OCI-LY7 (cell line): Measurements from ENCODE around the gene MEF2C.

Experiments used
- EZH2phosphoT487 ChIP-seq: fragments of 200-600 bp; sonication (generic); IDR thresholded peaks from 2 replicates; pipeline ENCODE4 v1.6.1; 2018; ENCODE audit warnings: low read depth, borderline replicate concordance, mild to moderate bottlenecking, mixed run types, antibody characterized with exemption, low read length, moderate library complexity, mixed read lengths
- TF ChIP-seq, protein P1 (sequence below): fragments of 200-600 bp; sonication (generic); conservative IDR thresholded peaks from 2 replicates; pipeline ENCODE4 v1.5.1; 2014; ENCODE audit warnings: mild to moderate bottlenecking, antibody characterized with exemption, low read length, moderate library complexity, mixed read lengths

DNA sequence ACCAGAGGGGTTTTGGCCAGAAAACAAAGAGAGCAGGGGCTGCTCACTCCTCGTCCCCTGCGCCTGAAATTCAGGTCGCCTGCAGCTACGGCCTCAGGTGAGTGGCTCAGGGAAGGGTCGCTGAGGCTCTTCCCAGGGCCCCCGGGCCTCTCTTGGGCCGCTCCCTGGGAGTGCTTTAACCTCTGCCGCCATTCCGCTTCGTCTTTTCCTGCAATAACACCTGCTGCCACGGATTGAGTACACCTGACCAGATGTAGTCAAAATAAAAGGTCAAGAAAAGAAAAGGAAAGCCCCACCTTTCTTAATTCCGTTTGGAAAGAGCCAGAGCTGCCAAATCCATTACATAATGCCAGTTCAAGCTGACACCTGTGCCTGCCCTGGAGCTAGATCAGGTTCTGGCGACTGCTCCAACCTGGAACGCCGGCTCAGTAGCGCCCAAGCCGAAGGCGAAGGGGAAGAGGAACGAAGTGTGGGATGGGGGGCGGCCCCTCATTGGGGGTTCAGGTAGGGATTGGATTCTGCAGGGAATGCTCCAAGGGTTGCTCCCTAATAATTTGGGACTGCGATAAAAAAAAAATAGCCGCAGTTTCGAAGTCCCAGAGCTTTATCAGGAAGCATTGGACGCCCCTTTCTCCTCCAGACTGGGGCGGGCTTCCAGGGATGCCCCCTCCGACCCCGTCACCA is 193.9 kb downstream of the MEF2C start:
- TF ChIP-seq, protein P1, sequence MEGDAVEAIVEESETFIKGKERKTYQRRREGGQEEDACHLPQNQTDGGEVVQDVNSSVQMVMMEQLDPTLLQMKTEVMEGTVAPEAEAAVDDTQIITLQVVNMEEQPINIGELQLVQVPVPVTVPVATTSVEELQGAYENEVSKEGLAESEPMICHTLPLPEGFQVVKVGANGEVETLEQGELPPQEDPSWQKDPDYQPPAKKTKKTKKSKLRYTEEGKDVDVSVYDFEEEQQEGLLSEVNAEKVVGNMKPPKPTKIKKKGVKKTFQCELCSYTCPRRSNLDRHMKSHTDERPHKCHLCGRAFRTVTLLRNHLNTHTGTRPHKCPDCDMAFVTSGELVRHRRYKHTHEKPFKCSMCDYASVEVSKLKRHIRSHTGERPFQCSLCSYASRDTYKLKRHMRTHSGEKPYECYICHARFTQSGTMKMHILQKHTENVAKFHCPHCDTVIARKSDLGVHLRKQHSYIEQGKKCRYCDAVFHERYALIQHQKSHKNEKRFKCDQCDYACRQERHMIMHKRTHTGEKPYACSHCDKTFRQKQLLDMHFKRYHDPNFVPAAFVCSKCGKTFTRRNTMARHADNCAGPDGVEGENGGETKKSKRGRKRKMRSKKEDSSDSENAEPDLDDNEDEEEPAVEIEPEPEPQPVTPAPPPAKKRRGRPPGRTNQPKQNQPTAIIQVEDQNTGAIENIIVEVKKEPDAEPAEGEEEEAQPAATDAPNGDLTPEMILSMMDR: no peak
- no peak for TF ChIP-seq EZH2phosphoT487
